ENCODE results near the gene ZMYND19.

Gene ZMYND19

GRCh38 chr9:137606005-137606621 is 15.8 kb upstream of the ZMYND19 start (continued):
- TF ChIP-seq GLIS2 (tag by site-specific recombination; IDR thresholded peaks at IDR 0.05): peak; percentile 71
- 0 out of 2 replicates have a peak, but pooled peaks have one; percentile 30 for TF ChIP-seq ZNF121 (tag by site-specific recombination; IDR thresholded peaks at IDR 0.05)
- TF ChIP-seq BCL11B (tag by site-specific recombination; IDR thresholded peaks at IDR 0.05; ENCODE audit: low read depth): peak; percentile 30; the same call in 1 of the 2 replicates
- peak; percentile 74; the same call in 1 of the 2 replicates for TF ChIP-seq ZNF423 (tag by site-specific recombination; IDR thresholded peaks at IDR 0.05)
- peak; percentile 10; the same call in 1 of the 2 replicates for TF ChIP-seq ZBTB20 (tag by site-specific recombination; IDR thresholded peaks at IDR 0.05)
- no peak for TF ChIP-seq ZSCAN16 (tag by site-specific recombination; IDR thresholded peaks at IDR 0.05)
- no peak for TF ChIP-seq ZNF184 (tag by site-specific recombination; IDR thresholded peaks at IDR 0.05)
- peak; percentile 39; the same call in 1 of the 2 replicates for TF ChIP-seq ZBTB8A (tag by site-specific recombination; IDR thresholded peaks at IDR 0.05)
- no peak for TF ChIP-seq ZNF518A (tag by site-specific recombination; conservative IDR thresholded peaks at IDR 0.05; ENCODE audit: low read depth)
- peak; percentile 90 for TF ChIP-seq GLIS1 (tag by site-specific recombination; IDR thresholded peaks at IDR 0.05)
- TF ChIP-seq REST (tag by site-specific recombination; IDR thresholded peaks at IDR 0.05): no peak
- TF ChIP-seq IKZF3 (tag by site-specific recombination; IDR thresholded peaks at IDR 0.05): peak; percentile 56; the same call in 1 of the 2 replicates
- TF ChIP-seq ZSCAN30 (tag by site-specific recombination; IDR thresholded peaks at IDR 0.05): peak; percentile 85
- peak; percentile 30; the same call in 1 of the 2 replicates for TF ChIP-seq ZEB2 (tag by site-specific recombination; IDR thresholded peaks at IDR 0.05)
- TF ChIP-seq ZNF654 (tag by site-specific recombination; IDR thresholded peaks at IDR 0.05; ENCODE audit: low read depth): no peak
- TF ChIP-seq ZNF311 (tag by site-specific recombination; IDR thresholded peaks at IDR 0.05; ENCODE audit: borderline replicate concordance): no peak
- TF ChIP-seq OSR2 (tag by site-specific recombination; IDR thresholded peaks at IDR 0.05): peak; percentile 33
- TF ChIP-seq SALL2 (tag by site-specific recombination; IDR thresholded peaks at IDR 0.05; ENCODE audit: borderline replicate concordance): no peak
- TF ChIP-seq FEZF1 (tag by site-specific recombination; IDR thresholded peaks at IDR 0.05): no peak
- no peak for TF ChIP-seq ZNF677 (tag by site-specific recombination; IDR thresholded peaks at IDR 0.05)
- TF ChIP-seq ZFP3 (tag by site-specific recombination; IDR thresholded peaks at IDR 0.05; ENCODE audit: low read depth): no peak
- 0 out of 2 replicates have a peak, but pooled peaks have one; percentile 20 for TF ChIP-seq KLF10 (tag by site-specific recombination; IDR thresholded peaks at IDR 0.05)
- TF ChIP-seq SCRT2 (tag by site-specific recombination; IDR thresholded peaks at IDR 0.05): 0 out of 2 replicates have a peak, but pooled peaks have one; percentile 18
- no peak for TF ChIP-seq ZNF366 (tag by site-specific recombination; conservative IDR thresholded peaks at IDR 0.05)
- TF ChIP-seq OVOL3 (tag by site-specific recombination; IDR thresholded peaks at IDR 0.05): no peak
- no peak for TF ChIP-seq AEBP2 (tag by site-specific recombination; IDR thresholded peaks at IDR 0.05; ENCODE audit: borderline replicate concordance)
- TF ChIP-seq ZIC2 (tag by site-specific recombination; IDR thresholded peaks at IDR 0.05): peak; percentile 89
- no peak for TF ChIP-seq ZNF2 (tag by site-specific recombination; IDR thresholded peaks at IDR 0.05)

Measured in HEK293 (cell line).